ENCODE measurements around the gene BTK. TPM values are rescaled to one million over a fixed set of nuclear protein-coding genes. Genes with fewer than 3 reads are reported as not detected.

The BTK gene
- total RNA-seq, 4 donors from 2014 or later, result 0.15 to 4.2 (median 0.83) TPM

Small RNA genes within 50 kb of the gene (small RNA-seq; reads per million reads assigned to genes)
- gene RNU6-934P, result 0 reads per million in 4 donors

Other genes starting within 250 kb of the BTK start
- under 1 TPM in 2 of 4 donors, not detected in 2; 0.09 to 0.19 TPM for gene DRP2, start 166.4 kb downstream of the BTK start, total RNA-seq
- gene TAF7L, start 94.9 kb downstream of the BTK start, total RNA-seq, result under 1 TPM in 1 of 4 donors, not detected in 3; 0.44 TPM
- gene TIMM8A, start 37.4 kb downstream of the BTK start, total RNA-seq, result 10 to 100 TPM in 1 of 4 donors, 1 to 10 TPM in 3; 4.4 to 11.4 (median 8.1) TPM
- 1,000 to 10,000 TPM in 3 of 4 donors, 100 to 1,000 TPM in 1; 706 to 2,007 (median 1,553) TPM for gene RPL36A, start 4.8 kb upstream of the BTK start, total RNA-seq
- 10 to 100 TPM; 12.2 to 32.8 (median 21.9) TPM for gene GLA, start 21.7 kb upstream of the BTK start, total RNA-seq
- 10 to 100 TPM; 34.5 to 49.6 (median 46.7) TPM for gene HNRNPH2, start 22.0 kb upstream of the BTK start, total RNA-seq
- 1 to 10 TPM in 3 of 4 donors, under 1 TPM in 1; 0.97 to 6.3 (median 3.7) TPM for gene ARMCX4, start 99.3 kb upstream of the BTK start, total RNA-seq
- gene ARMCX1, start 164.4 kb upstream of the BTK start, total RNA-seq, result 10 to 100 TPM in 2 of 4 donors, 1 to 10 TPM in 2; 2.2 to 16.6 (median 7.8) TPM
- 10 to 100 TPM in 2 of 4 donors, 1 to 10 TPM in 2; 3.3 to 15.1 (median 10.9) TPM for gene ARMCX6, start 231.8 kb upstream of the BTK start, total RNA-seq
- gene ARMCX3, start 237.0 kb upstream of the BTK start, total RNA-seq, result 10 to 100 TPM; 12.4 to 24.6 (median 13.2) TPM